Stimulated activated CD8-positive, alpha-beta memory T cell treated with anti-CD3 and anti-CD28 coated beads, Interleukin-4, amount 100 ng/mL, for 24 hours (primary cell): ENCODE results near the gene FIZ1.
A peak's percentile ranks its signal among the peaks of the same experiment; 100 is the strongest.

Experiments used
- DNase-seq: peaks from one replicate; pipeline ENCODE4 v3.0.0-alpha.2; 2020; ENCODE audit warnings: low read depth

Gene FIZ1

GRCh38 chr19:55613396-55613795 lies 14.1 kb upstream of the FIZ1 start:
- DNase-seq, result no peak

GRCh38 chr19:55611983-55612645 lies 12.8 kb upstream of the FIZ1 start:
- no peak for DNase-seq

GRCh38 chr19:55611300-55611982 lies 12.1 kb upstream of the FIZ1 start:
- no peak for DNase-seq

- no peak for DNase-seq
Observed at GRCh38 chr19:55609326-55609725, 10.0 kb upstream of the FIZ1 start.

- no peak for DNase-seq
Observed at GRCh38 chr19:55606817-55607216, 7.5 kb upstream of the FIZ1 start.

- DNase-seq, result no peak
Observed at GRCh38 chr19:55606471-55606787, 7.1 kb upstream of the FIZ1 start.

- DNase-seq, result peak; percentile 49
Observed at GRCh38 chr19:55605637-55606470, 6.5 kb upstream of the FIZ1 start, which contains the start of gene ZNF865. ZNF865 (plus strand) TSS chr19:55605647; CDS start chr19:55613619, 7,972 bp downstream.

GRCh38 chr19:55605207-55605636 lies 5.9 kb upstream of the FIZ1 start:
- DNase-seq, result peak; percentile 98

- no peak for DNase-seq
Observed at GRCh38 chr19:55603581-55604292, 4.4 kb upstream of the FIZ1 start.

- no peak for DNase-seq
Observed at GRCh38 chr19:55603115-55603514, 3.8 kb upstream of the FIZ1 start.

GRCh38 chr19:55602104-55603001 lies 3.0 kb upstream of the FIZ1 start:
- DNase-seq, result no peak

- DNase-seq, result no peak
Observed at GRCh38 chr19:55601084-55601483, 1.8 kb upstream of the FIZ1 start.

- no peak for DNase-seq
Observed at GRCh38 chr19:55600662-55601028, 1.3 kb upstream of the FIZ1 start.

- DNase-seq, result peak; percentile 80
Observed at GRCh38 chr19:55599842-55600661, 735 bp upstream of the FIZ1 start, which contains the start of gene ZNF524. ZNF524 (plus strand) TSS chr19:55600288; CDS start chr19:55602113, 1,825 bp downstream.

- peak; percentile 84 for DNase-seq
Observed at GRCh38 chr19:55598719-55599467, 424 bp downstream of the FIZ1 start.

- DNase-seq, result no peak
Observed at GRCh38 chr19:55598034-55598433, 1.3 kb downstream of the FIZ1 start.

GRCh38 chr19:55597501-55597921 lies 1.8 kb downstream of the FIZ1 start:
- no peak for DNase-seq

- no peak for DNase-seq
Observed at GRCh38 chr19:55596304-55596703, 3.0 kb downstream of the FIZ1 start.

- no peak for DNase-seq
Observed at GRCh38 chr19:55594996-55595545, 4.2 kb downstream of the FIZ1 start.
